Fibroblast of gingiva (primary cell): ENCODE results near the gene MAGEA6.
"Not testable (repeated sequence)": the region's sequence is repeated elsewhere in the genome, so short reads cannot be mapped to it uniquely, and the experiment has no call there.

Experiments used
- DNase-seq: peaks from one replicate; pipeline ENCODE4 v3.0.0-alpha.2; 2011; ENCODE audit warnings: low read depth

The MAGEA6 gene, protein sequence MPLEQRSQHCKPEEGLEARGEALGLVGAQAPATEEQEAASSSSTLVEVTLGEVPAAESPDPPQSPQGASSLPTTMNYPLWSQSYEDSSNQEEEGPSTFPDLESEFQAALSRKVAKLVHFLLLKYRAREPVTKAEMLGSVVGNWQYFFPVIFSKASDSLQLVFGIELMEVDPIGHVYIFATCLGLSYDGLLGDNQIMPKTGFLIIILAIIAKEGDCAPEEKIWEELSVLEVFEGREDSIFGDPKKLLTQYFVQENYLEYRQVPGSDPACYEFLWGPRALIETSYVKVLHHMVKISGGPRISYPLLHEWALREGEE

GRCh38 chrX:152769549-152770289 is at the start of gene MAGEA6:
TSS of gene MAGEA6 (minus strand) at chrX:152769689. CDS start at chrX:152767650, 2,039 bp downstream.
- not testable (repeated sequence) for DNase-seq

- no peak for DNase-seq
Measured at GRCh38 chrX:152819266-152819665, 49.8 kb upstream of the MAGEA6 start.

DNA sequence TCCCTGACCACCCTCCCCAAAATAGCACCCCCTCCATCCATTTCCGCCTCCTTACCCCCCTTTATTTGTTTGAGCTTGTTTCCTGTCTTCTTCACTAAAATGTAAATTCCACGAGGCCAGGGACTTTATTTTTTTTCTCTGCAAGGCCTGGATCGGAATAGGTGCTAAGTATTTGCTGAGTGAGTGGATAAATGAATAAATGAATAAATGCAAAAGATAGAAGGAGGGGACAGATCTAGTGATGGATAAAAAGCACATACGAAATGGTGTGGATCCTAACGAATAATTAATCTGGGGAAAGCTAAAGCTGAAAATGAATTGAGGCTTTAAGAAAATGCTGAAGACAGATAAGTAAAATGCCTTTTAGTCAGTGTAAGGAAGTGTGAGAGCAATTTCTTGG is 48.9 kb upstream of the MAGEA6 start:
- no peak for DNase-seq

- peak; percentile 24 for DNase-seq
Measured at GRCh38 chrX:152817078-152817764, 47.7 kb upstream of the MAGEA6 start.

GRCh38 chrX:152814048-152814447 is 44.6 kb upstream of the MAGEA6 start:
- DNase-seq = no peak

GRCh38 chrX:152813206-152813605 is 43.7 kb upstream of the MAGEA6 start:
- DNase-seq = no peak

GRCh38 chrX:152810403-152810802 is 40.9 kb upstream of the MAGEA6 start:
- DNase-seq = no peak

DNA sequence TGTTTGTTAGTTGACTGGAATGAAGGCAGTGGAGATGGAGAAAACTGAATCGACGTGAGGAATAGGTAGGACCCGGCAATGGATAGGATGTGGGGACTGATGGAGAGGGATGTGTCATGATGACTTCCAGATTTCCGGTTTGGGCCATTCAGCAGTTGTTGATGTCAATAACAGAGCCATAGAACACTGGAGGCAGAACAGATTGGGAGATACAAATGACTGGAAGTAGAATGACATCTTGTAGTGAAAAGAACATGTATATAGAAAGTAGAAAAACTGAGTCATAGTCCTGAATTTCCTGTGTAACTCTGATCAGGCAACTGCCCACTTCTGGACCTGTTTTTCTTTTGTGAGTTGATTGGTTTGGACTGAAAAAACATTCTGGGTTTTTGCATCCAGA is 36.5 kb upstream of the MAGEA6 start:
- DNase-seq = no peak

DNA sequence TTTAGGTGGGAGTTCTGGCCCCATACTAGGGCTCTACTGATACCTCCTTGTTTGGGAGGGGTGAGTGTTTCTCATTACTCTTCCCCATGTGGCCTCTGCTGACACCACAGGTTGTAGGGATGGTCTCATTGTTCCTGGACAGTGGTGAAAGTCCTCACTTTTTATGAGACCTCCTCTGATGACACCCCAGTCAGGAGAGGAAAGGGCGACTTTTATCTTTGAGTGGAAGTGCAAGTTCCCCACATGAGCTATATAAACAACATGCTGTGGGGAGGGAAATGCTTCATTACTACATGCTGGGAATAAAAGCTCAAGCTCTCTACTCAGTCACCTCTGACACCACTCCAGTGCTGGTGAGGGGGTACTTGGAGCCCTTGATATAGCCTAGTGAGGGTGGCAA is 29.5 kb upstream of the MAGEA6 start:
- no peak for DNase-seq

DNA sequence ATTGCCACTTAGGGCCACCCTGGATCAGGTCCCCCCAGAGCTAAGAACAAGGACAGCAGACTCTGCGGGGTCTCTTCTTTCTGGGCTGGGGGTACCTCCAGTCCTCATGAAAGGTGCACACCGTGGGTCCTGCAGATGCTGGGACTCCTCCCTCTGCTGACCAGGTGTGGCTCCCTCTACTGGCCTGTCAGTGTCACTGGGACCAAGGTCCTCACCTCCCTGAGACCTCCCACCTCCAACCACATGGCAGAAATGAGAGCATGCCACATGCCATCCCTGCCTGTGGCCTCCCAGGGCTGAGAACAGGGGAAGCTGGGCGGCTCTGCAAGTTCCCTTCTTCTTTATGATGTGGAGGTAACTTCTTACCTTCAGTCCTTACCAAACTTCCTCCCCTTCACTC is 17.6 kb upstream of the MAGEA6 start:
- DNase-seq = not testable (repeated sequence)

- not testable (repeated sequence) for DNase-seq
Measured at GRCh38 chrX:152766562-152766961, 2.9 kb downstream of the MAGEA6 start.

- DNase-seq = not testable (repeated sequence)
Measured at GRCh38 chrX:152761582-152761981, 7.9 kb downstream of the MAGEA6 start.

DNA sequence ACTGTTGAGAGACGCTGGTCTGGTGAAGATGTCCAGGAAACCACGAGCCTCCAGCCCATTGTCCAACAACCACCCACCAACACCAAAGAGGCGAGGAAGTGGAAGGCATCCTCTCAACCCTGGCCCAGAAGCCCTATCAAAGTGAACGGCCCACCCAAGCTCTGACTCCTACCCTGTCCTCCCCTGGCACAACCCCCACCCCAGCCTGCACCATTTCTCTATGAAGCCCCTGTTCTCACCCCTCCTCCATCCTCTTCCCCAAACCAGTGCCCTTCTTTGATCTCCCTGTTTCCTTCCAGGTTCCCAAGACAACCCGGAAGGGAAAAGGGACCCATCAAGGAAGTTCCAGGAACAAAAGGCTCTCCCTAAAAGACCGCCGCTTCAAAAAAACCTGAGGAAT is 9.9 kb downstream of the MAGEA6 start:
- DNase-seq = not testable (repeated sequence)

GRCh38 chrX:152758918-152759317 is 10.6 kb downstream of the MAGEA6 start, which contains the start of gene CSAG3:
TSS of gene CSAG3 (plus strand) at chrX:152759218.
- not testable (repeated sequence) for DNase-seq

DNA sequence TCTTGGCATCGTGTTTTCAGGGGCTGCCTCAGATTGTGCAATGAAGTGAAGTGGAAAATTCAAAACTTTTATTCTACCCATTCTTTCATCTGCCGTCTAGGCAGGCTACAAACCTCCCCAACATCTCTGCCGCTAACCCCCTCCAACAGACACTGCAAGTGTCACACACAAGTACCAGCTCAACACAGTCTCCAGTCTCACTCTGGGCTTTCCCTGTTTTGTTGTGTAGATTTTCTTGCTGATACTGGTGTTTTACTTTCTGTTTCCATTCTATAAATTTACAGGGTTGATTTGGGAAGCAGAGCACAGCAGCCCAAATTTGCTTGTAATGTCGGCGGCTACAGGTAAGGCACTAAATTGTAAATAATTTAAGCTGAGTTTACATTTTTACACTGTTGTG is 14.6 kb downstream of the MAGEA6 start:
- DNase-seq = not testable (repeated sequence)

- DNase-seq = not testable (repeated sequence)
Measured at GRCh38 chrX:152753686-152754650, 15.5 kb downstream of the MAGEA6 start, which contains the start of gene MAGEA2. TSS of gene MAGEA2 (minus strand) at chrX:152753842. CDS start at chrX:152751363, 2,479 bp downstream.

GRCh38 chrX:152738560-152738959 is 30.9 kb downstream of the MAGEA6 start:
- DNase-seq = no peak

DNA sequence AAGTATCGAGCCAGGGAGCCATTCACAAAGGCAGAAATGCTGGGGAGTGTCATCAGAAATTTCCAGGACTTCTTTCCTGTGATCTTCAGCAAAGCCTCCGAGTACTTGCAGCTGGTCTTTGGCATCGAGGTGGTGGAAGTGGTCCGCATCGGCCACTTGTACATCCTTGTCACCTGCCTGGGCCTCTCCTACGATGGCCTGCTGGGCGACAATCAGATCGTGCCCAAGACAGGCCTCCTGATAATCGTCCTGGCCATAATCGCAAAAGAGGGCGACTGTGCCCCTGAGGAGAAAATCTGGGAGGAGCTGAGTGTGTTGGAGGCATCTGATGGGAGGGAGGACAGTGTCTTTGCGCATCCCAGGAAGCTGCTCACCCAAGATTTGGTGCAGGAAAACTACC is 33.0 kb downstream of the MAGEA6 start:
- DNase-seq = not testable (repeated sequence)

GRCh38 chrX:152735860-152736511 is 33.5 kb downstream of the MAGEA6 start:
- no peak for DNase-seq

- DNase-seq = no peak
Measured at GRCh38 chrX:152735101-152735500, 34.4 kb downstream of the MAGEA6 start.
